Tibial nerve (tissue), 3 donors: ENCODE results near the gene NKTR.

ENCODE experiments used
- CTCF ChIP-seq, 5 experiments: fragments of 200-600 bp in 3 of 5; fragments of 450-650 bp in 2 of 5; sonication (generic) in 3 of 5; IDR thresholded peaks; one replicate each; pipeline ENCODE4 v1.5.1; 2016 to 2019; ENCODE audit warnings: antibody characterized with exemption in 5 of 5, mild to moderate bottlenecking in 3 of 5, moderate library complexity in 2 of 5
- POLR2A ChIP-seq, 2 donors: fragments of 450-650 bp; IDR thresholded peaks; one replicate each; pipeline ENCODE4 v1.6.1; 2017; ENCODE audit warnings: antibody characterized with exemption in 2 of 2, mild to moderate bottlenecking in 2 of 2, moderate library complexity in 2 of 2

- TF ChIP-seq POLR2A (IDR thresholded peaks at IDR 0.05) (no peak), CTCF (IDR thresholded peaks at IDR 0.05) (no peak)
Measured at GRCh38 chr3:42680806-42681205, 80.3 kb downstream of the NKTR start.
